ENCODE measurements around the gene ERICH6B.

ERICH6B gene

GRCh38 chr13:45595965-45596364 is 19.6 kb downstream of the ERICH6B start:
- TF ChIP-seq CTCF (IDR thresholded peaks at IDR 0.05; ENCODE audit: low read depth, low read length) = no peak
- no peak for DNase-seq (ENCODE audit: extremely low read depth, low read depth)

GRCh38 chr13:45594764-45595163 is 20.8 kb downstream of the ERICH6B start:
- DNase-seq (ENCODE audit: extremely low read depth, low read depth) = no peak
- no peak for TF ChIP-seq CTCF (IDR thresholded peaks at IDR 0.05; ENCODE audit: low read depth, low read length)

- DNase-seq (ENCODE audit: extremely low read depth, low read depth) = no peak
- TF ChIP-seq CTCF (IDR thresholded peaks at IDR 0.05; ENCODE audit: low read depth, low read length) = no peak
These were observed 21.3 kb downstream of the ERICH6B start for GRCh38 chr13:45594227-45594626.

GRCh38 chr13:45592758-45593157 is 22.8 kb downstream of the ERICH6B start:
- TF ChIP-seq CTCF (IDR thresholded peaks at IDR 0.05; ENCODE audit: low read depth, low read length) = no peak
- DNase-seq (ENCODE audit: extremely low read depth, low read depth) = no peak

- no peak for TF ChIP-seq CTCF (IDR thresholded peaks at IDR 0.05; ENCODE audit: low read depth, low read length)
- DNase-seq (ENCODE audit: extremely low read depth, low read depth) = no peak
These were observed 25.5 kb downstream of the ERICH6B start for GRCh38 chr13:45590066-45590465.

GRCh38 chr13:45587897-45588296 is 27.6 kb downstream of the ERICH6B start:
- DNase-seq (ENCODE audit: extremely low read depth, low read depth) = no peak
- no peak for TF ChIP-seq CTCF (IDR thresholded peaks at IDR 0.05; ENCODE audit: low read depth, low read length)

GRCh38 chr13:45584816-45585215 is 30.7 kb downstream of the ERICH6B start:
- peak; percentile 16 for TF ChIP-seq CTCF (IDR thresholded peaks at IDR 0.05; ENCODE audit: low read depth, low read length)
- no peak for DNase-seq (ENCODE audit: extremely low read depth, low read depth)
